HG03469 (cell line): ENCODE data around the gene GNG7.
"Not testable (repeated sequence)": the region's sequence is repeated elsewhere in the genome, so short reads cannot be mapped to it uniquely, and the experiment has no call there.

ENCODE experiments used
- ATAC-seq: cut with Tn5 transposase; IDR thresholded peaks from one replicate; pipeline ENCODE4 v1.9.1; 2021; ENCODE audit warnings: mild to moderate bottlenecking, moderate library complexity, moderate number of reproducible peaks; ENCODE audit not compliant: unreplicated experiment

The GNG7 gene

DNA sequence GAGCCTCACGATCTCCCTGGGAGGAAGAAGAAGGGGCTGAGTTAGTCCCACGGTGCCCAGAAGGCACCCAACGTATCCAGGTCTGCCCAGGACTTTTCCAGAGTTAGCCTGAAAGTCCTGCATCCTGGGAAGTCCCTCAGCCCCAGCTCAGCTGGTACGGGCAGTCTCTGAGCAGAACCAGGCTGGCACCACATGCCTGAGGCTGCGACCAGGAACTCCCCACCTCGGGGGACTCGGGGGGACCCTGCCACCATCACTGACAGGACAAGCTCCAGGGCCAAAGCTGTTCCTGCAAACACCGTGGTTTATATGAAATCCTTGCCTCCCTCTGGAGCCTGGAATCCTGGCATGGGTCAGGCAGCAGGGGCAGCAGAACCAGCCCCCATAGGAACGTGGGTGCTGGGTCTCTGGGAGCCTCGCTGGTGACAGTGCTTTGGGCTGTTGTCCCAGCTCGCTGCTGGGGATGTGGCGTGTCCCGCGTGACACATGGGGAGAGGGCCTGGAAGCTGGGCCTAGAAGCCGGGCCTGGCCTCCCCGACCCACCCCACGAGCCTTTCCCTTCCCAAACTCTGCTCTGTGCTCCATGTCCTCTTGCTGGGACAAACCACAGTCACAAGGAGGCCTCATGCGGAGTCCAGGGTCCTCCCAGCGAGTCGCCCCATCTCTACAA lies 55.5 kb downstream of the GNG7 start:
- ATAC-seq: no peak

GRCh38 chr19:2645826-2646225 lies 56.7 kb downstream of the GNG7 start:
- ATAC-seq: no peak

DNA sequence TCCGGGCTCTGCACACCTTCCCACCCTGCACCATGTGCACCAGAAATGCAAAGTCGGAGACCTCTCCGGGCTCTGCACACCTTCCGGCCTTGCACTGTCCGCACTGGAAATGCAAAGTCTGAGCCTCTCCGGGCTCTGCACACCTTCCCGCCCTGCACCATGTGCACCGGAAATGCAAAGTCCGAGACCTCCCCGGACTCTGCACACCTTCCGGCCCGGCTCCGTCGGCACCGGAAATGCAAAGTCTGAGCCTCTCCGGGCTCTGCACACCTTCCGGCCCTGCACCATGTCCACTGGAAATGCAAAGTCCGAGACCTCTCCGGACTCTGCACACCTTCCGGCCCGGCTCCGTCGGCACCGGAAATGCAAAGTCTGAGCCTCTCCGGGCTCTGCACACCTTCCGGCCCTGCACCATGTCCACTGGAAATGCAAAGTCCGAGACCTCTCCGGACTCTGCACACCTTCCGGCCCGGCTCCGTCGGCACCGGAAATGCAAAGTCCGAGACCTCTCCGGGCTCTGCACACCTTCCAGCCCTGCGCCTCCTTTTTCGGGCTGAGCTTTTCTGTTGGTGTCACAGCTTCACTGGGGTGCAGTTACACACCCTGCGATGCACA lies 59.3 kb downstream of the GNG7 start:
- not testable (repeated sequence) for ATAC-seq

DNA sequence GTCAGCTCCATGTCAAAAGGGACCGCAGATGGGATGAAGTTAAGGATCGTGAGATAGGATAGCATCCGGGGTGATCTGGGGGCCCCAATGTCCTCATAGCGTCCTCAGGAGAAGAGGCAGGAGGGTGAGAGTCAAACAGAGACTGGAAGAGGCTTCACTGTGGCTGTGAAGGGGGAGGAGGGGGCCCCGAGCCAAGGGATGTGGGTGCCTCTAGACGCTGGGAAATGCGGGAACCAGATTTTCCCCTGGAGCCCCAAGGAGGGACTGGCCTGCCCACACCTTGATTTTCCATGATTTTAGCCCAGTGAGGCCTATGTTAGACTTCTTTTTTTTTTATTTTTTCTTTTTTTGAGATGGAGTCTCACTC lies 61.2 kb downstream of the GNG7 start:
- no peak for ATAC-seq

GRCh38 chr19:2640563-2641331 lies 61.7 kb downstream of the GNG7 start:
- no peak for ATAC-seq

DNA sequence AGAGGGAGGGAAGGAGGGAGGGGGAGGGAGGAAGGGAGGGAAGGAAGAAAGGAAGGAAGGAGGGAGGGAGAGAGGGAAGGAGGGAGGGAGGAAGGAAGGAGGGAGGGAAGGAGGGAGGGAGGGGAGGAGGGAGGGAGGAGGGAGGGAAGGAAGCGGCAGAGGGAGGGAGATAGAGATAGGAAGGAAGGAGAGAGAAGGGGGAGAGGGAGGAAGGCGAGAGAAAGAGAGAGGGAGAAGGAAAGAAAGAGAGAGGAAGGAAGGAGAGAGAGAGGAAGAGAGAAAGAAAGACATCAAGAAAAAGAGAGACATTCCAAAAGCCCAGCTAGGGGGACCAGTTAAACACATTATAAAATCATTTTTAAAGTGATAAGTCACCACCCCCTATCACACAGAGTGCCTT lies 62.5 kb downstream of the GNG7 start:
- ATAC-seq: no peak

- no peak for ATAC-seq
These were observed 64.0 kb downstream of the GNG7 start for GRCh38 chr19:2638417-2638940.

DNA sequence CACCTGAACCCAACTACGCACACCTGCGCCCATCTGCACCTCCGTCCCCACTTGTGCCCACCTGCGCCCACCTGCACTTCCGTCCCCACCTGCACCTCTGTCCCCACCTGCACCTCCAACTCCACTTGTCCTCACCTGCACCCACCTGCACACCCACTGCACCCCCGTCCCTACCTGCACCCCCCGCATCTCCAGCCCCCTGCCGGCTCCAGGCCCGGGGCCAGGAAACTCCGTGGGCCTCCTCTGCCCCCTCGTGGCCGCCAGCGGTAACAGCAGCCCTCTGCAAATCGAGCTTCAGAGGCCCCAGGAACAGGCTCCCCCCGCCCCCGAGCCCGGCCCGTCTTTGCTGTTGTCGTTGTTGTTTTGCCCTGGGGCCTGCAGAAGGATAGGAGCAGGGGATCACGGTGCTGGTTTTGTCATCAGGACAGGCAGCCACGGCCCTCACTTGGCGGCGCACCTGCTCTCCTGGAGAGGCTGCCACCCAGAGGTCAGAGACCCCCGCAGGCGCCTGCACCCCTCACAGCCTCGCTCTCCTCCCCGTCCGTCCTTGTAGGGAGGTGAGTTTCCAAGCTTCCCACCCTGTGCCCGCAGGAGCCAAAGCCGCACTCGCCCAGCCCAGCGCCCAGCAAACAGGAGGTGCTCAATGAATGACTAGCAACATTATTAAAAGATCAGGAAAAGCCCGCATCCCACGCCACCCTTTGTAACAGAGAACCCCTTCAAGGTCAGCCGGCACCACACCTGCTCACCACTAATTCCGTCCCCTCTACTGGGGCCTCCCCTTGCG lies 65.4 kb downstream of the GNG7 start:
- ATAC-seq: no peak

GRCh38 chr19:2636141-2636896 lies 66.2 kb downstream of the GNG7 start:
- no peak for ATAC-seq

GRCh38 chr19:2634960-2635359 lies 67.5 kb downstream of the GNG7 start:
- no peak for ATAC-seq

DNA sequence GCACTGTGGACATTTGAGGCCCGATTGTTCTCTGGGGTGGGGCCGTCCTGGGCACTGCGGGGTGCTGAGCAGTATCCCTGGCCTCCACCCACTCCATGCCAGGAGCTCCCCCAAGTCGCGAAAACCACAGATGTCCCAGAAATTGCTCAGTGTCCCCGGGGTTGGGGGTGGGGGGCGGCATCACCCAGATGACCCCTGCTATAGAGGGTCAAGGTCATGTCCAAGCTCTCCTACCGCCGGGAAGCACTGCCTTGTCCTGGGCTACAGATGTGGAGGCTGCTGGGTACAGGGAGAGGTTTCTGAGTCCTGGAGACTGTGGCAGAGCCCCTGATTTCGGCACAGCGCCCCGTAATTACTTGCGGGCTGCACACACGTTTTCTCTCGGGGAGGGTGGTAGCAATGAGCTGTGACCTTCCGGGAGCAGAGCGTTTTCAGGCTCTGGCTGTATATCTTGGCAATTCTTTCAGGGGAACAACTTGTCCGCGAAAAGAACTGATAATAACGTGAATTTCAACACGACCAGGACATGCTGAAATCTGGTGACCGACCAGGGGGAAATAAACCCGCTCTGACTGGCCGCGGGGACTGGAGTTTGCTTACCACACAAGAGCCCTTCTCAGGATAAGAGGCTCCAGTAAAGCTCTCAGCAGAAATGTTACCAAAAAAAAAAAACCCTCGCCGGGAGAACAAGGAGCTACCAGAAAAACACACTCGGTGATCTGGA lies 68.1 kb downstream of the GNG7 start:
- ATAC-seq: no peak

GRCh38 chr19:2633693-2634075 lies 68.8 kb downstream of the GNG7 start:
- ATAC-seq: no peak

GRCh38 chr19:2631213-2631821 lies 71.2 kb downstream of the GNG7 start:
- no peak for ATAC-seq

GRCh38 chr19:2630352-2631001 lies 72.0 kb downstream of the GNG7 start:
- ATAC-seq: no peak

DNA sequence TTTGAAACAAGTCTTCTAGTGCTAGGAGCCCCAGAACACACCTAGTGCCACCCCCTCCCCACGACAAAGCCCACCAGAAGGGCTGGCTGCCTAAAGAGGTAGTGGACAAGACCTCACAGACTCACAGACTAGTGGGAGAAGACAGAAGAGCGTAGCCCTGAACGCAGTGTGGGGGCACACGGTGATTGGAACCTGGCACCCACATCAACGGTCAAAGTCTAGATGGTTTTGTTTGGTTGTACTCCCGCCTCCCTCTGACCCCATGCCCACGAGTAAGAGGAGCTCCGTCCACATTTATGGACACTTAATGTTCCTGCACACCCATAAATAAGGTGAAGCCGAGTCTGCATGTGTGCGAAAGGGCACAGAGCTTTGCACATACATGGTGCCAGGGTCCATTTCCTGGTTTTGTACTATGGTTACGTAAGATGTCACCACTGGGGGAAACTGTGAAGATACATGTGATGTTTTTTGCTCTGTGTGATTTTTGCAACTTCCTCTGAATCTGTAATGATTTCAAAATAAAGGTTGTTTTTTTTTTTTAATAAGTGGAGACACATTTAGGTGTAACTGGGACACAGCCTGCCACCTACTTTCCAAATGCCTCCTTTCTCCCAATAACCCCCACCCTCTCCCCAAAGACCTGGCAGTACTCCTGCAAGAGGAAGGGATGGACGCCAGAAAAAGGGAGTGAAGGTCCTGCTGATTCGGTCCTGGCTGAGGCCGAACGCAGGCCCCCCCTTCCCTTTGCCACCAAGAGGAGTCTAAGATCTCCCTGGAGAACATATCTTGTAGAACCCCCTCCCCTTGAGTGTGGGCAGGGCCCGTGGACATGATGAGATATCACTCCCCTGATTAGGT lies 72.8 kb downstream of the GNG7 start:
- no peak for ATAC-seq

- no peak for ATAC-seq
These were observed 73.9 kb downstream of the GNG7 start for GRCh38 chr19:2628597-2628996.

DNA sequence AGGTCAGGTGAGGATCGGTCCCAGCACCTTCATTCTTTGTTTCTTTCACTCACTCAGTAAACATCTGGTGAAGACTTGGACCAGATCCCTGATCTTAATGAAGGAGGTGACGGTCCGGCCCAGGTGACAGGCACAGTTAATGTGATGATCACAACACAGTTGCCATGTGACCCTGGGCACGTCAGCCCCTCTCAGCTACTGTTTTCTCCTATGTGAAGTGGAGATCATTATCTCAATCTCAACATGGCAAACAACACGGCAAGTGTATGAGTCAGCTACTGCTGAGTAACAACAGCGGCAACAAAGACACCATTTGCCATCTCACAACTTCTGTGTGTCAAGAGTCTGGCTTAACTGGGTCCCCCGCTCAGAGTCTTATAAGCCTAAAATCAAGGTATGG lies 74.6 kb downstream of the GNG7 start:
- no peak for ATAC-seq

DNA sequence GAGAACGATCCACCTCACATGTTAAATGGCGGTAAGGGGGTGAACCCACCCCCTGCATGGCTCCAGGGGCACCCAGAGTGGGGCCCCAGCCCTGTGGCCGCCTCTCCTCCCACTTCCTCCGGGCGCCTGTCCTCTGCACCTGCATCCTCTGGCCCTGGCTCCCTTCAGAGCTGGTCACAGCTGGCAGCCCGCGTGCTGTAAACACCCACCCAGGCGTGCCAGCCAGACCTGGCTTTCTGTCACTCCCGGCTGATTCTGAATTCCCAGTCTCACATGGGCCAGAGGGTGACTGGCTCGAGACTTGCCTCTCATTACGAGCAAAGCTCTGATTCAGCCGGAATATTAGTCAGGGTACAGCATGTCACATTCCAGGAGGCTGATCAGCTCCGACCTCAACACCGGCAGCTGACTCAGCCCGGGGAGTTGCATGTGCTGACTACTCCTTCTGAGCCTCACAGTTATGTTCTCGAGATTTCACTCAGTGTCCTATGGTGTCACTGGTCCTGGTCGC lies 75.1 kb downstream of the GNG7 start:
- ATAC-seq: no peak
